ENCODE data around the gene NLGN4X.

The NLGN4X gene

GRCh38 chrX:6228720-6229119, at the start of gene NLGN4X:
NLGN4X (minus strand) TSS chrX:6228867; CDS start chrX:6151466, 77,401 bp downstream.
- DNase-seq, result no peak

- no peak for DNase-seq
Observed at GRCh38 chrX:6266041-6266440, 37.4 kb upstream of the NLGN4X start.

GRCh38 chrX:6262959-6263358, 34.3 kb upstream of the NLGN4X start:
- no peak for DNase-seq

GRCh38 chrX:6257025-6257424, 28.4 kb upstream of the NLGN4X start:
- no peak for DNase-seq

- no peak for DNase-seq
Observed at GRCh38 chrX:6244666-6245065, 16.0 kb upstream of the NLGN4X start.

GRCh38 chrX:6238576-6238975, 9.9 kb upstream of the NLGN4X start:
- no peak for DNase-seq

GRCh38 chrX:6227935-6228334, 732 bp downstream of the NLGN4X start:
- no peak for DNase-seq

- DNase-seq, result no peak
Observed at GRCh38 chrX:6227453-6227835, 1.2 kb downstream of the NLGN4X start.

GRCh38 chrX:6226596-6227452, 1.8 kb downstream of the NLGN4X start:
- no peak for DNase-seq

- DNase-seq, result no peak
Observed at GRCh38 chrX:6225911-6226595, 2.6 kb downstream of the NLGN4X start.

- no peak for DNase-seq
Observed at GRCh38 chrX:6225288-6225910, 3.3 kb downstream of the NLGN4X start.

GRCh38 chrX:6223516-6223915, 5.2 kb downstream of the NLGN4X start:
- DNase-seq, result no peak

- no peak for DNase-seq
Observed at GRCh38 chrX:6210230-6210629, 18.4 kb downstream of the NLGN4X start.

GRCh38 chrX:6203462-6204215, 25.0 kb downstream of the NLGN4X start:
- no peak for DNase-seq

GRCh38 chrX:6199486-6199885, 29.2 kb downstream of the NLGN4X start:
- no peak for DNase-seq

GRCh38 chrX:6187256-6187655, 41.4 kb downstream of the NLGN4X start:
- no peak for DNase-seq

GRCh38 chrX:6184900-6185515, 43.7 kb downstream of the NLGN4X start:
- DNase-seq, result no peak

- no peak for DNase-seq
Observed at GRCh38 chrX:6175914-6176313, 52.8 kb downstream of the NLGN4X start.

GRCh38 chrX:6170424-6170823, 58.2 kb downstream of the NLGN4X start:
- DNase-seq, result no peak

- DNase-seq, result no peak
Observed at GRCh38 chrX:6169407-6169806, 59.3 kb downstream of the NLGN4X start.

- no peak for DNase-seq
Observed at GRCh38 chrX:6163721-6164120, 64.9 kb downstream of the NLGN4X start.

- DNase-seq, result no peak
Observed at GRCh38 chrX:6159468-6159867, 69.2 kb downstream of the NLGN4X start.

GRCh38 chrX:6151971-6152370, 76.7 kb downstream of the NLGN4X start:
- DNase-seq, result no peak

All from activated CD4-positive, alpha-beta T cell treated with anti-CD3 and anti-CD28 coated beads, Interleukin-2, amount 50 U/mL, for 16 hours (primary cell).